Stimulated activated CD4-positive, alpha-beta T cell treated with anti-CD3 and anti-CD28 coated beads, Interleukin-2, amount 100 ng/mL, for 48 hours (primary cell): Measurements from ENCODE around the gene DUSP9.

Source experiments
- DNase-seq, 2 donors: peaks; one replicate each; pipeline ENCODE4 v3.0.0-alpha.2; 2020

The DUSP9 gene

DNA sequence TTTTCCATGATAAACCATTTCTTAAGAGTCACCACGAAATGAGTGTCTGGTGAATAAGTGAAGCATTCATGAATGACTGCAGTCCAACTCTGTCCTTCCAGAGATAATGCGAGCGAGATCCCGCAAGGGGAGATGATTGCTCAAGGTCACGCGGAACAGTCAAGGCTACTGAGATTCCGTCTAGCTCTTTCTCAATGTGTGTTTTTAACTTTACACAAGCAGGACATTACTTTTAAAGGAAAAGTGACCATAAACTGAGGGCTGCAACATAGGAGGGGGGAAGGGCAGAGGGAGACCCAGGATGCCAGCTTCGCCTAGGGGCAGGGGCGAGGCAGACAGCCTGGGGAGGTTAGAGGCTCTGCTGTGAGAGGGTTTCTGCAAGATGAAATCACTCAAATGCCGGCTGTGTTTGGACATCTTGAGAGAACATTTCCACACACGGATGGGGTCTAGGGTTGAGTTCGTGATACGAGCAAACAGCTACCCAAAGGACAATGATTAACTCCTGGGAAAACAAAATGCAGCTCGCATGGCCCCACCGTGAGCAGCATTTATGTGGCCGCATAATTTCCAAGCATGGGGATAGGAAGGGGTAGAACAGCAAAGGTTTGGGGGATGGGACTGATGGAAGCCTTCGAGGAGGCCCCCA is 24.2 kb upstream of the DUSP9 start:
- no peak for DNase-seq

DNA sequence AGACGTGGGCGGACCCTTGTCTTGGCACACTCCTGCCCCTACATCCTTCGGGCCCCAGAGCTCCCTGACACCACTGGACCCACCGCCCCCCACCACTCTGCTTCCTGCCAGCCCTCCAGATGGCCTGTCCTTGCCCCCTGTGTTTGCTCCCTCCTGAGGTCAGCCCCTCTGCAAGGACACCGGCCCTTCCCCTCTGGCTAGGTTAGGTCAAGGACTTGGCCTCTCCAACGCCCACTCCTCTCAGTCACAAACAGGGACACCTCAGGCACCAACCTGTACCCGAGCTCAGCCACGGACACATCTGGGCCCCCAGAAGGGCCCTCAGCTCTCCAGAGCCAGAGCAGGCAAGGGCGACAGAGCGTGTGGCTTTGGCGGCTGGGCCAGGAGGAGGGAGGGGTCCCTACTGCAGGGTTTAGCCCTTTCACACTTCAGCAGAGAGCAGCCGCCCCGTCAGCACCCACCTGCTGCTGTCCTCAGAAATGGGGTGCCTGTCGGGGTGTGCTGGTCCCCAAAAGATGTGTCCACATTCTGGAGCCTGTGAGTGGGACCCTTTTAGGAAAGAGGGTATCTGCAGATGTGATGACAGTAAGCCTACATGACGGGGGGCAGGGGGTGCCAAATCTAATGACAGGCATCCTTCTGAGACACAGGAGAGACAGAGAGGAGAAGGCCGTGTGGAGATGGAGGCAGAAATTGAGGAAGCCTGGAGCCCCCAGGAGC is 23.5 kb upstream of the DUSP9 start:
- no peak for DNase-seq

DNA sequence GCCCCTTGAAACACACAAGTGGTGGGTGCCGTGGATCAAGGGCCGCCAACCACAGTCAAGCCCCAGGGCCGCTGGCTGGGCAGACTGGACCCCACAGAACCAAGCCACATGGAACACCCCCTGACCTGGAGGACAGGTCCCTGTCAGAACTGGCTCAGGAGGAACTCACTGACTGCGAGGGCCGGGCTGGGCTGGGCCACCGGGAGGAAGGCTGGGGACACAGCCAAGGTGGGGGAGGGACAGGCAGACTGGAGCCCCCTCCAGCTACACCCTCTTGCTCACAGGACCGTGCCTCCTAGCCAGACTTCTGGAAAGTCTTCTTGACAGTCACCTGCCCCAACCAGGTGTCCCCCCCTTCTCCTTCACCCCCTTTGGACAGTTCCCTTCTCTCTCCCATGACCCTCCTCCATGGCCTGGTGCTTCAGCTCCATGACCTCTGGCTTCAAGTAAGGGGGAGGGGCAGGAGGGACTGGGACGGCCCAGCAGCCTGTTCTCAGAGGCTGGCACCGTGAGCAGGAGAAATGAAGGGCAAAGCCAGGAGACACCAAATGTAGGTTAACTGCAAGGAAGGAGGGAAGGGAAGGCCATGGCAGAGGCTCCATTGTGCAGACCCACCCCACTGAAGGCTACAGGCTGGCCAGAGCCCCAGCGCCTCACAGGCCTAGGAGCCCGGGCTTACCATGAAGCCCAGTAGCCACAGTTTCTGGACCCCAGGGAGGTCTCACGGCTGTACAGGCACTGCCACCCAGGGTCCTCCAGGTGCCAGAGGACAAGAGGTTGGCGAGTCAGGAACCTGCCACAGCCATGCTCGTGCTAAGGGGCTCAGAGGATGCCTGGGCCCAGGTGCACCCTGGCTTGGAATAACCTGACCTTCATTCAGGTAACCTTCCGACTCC is 22.6 kb upstream of the DUSP9 start:
- no peak for DNase-seq

DNA sequence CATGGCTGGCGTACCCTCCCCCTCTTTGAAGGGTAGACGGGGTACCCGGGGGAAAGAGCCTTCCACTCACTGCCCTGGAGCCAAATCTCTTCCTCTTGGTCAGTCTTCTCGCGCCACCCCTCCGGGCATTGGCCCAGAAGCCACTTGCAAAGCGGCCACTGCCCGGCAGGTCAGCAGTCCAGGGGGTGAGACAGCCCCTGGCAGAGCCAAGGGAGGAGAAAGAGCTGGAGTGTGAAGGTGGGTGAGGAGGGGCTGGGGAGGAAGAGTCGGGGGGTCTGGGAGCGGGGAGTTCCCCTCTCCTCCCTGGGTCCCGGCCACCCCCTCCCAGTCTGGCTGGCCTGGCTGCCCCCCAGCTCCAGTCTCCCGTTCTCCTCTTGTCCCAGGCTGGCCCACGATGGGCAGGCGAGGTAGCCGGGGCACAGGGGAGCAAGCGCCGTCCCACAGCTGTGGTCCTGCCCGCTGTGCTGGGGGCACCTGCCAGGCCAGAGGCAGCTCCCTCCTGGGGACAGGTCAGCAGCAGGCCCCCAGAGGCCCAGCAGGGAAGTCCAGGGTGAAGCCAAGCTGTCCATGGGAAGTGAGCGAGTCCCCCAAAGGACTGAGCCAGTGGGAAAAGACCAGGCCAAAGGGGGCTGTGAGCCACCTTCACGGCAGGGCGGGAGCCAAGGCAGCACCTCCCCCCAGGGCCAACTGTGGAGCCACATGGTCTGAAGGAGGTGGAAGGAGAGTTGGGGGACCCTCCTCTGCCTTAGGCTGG is 21.6 kb upstream of the DUSP9 start:
- DNase-seq, result no peak

DNA sequence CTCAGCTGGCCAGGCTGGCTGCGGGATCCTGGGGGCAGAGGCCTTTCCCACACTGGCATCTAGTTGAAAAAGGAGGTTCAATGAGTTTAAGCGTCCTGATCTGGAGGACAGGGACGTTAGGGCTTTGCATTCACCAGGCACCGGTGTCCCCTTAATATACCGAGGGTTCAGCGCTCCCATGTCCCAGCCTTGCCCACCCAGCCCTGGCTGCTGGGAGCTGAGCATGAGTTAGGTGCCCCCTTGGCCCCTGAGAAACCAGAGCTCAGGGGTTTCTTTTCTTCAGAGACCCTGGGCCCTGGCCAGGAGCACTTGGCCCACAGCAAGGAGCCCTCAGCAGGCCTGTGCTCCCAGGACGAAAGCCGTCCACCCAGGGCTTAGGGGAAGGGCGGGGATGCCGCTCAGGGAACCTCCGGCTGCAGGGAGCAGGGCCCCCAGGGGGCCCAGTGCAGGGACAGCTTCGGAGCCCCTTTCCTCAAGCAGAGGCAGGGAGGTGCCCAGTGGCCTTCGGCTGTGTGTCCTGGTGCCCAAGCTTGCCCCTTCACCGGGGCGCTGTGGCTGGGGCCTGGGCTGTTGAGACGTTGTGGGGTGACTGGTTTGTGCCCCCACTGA is 20.9 kb upstream of the DUSP9 start:
- DNase-seq, result no peak

DNA sequence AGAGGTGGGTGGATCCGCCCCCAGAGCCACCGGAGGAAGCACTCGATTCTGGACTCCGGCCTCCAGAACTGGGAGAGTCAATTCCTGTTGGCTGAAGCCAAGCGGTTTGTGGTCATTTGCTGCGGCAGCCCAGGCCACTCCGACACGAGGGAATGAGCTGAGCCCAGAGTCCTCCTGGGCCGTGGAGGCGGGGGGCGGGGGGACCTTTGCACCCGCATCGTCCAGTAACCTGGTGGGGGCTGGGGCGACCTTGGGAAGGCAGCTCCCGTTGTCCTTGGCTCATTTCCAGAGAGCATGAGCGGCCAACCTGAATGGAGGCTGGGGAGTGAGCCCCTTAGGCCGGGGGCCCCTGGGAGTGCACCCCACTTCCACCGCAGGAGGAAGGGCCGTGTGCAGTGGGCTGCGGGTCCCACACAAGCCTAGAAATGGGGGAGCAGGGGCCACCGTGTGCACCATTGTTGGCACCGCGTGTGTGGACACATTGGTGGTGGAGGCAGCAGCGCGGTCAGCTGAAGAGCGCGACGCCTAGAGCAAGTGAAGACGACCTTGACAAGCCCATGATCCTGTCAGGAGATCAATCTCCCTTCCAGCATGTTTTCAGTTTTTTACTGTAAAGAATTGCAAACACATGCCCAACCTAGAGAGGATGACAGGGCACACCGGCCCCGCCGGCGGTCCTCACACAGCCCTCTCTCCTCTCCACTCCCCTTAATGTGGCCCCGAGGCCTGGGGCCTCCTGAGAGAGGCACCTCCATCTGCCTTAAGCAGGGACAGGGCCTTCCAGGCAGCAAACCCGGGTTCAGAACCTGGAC is 19.9 kb upstream of the DUSP9 start:
- DNase-seq, result no peak

DNA sequence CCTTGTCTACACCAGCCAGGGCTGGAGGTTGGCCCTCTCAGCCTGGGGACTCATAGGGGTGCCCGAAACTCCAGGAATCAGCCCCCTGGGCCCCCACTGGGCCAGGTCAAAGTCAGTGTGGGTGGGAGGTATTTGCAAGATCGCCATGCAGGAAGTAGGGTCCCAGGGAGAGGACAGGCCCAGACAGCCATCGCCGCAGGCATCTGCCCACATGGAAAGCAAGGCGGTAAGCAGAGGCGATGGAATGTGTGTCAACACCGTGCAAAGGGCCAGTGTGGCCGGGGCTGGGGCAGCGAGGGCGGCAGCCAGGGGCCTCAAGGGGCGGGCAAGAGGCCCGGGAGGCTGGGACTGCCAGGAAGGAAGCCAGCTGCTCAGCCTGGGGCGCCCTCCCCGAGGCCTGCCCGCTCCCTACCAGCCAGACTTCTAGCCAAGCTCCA is 19.3 kb upstream of the DUSP9 start:
- no peak for DNase-seq

DNA sequence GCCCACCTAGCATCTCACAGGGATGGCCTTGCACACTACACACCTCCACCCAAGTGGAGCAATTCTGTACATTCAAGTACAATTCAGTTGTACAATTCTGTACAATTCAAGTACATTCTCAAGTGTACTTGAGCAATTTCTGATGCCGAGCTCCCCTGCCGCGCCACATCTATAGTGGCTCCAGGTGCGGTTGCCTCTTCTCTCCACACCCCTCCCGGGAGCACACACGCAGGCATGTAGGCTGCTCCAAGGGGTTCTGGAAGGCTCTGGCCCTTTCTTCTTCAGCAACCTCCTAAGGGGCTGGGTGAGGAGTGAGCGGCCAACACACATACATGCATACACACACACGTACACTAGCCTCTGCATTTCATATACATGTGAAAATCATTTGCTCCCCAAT is 18.9 kb upstream of the DUSP9 start:
- DNase-seq, result no peak

DNA sequence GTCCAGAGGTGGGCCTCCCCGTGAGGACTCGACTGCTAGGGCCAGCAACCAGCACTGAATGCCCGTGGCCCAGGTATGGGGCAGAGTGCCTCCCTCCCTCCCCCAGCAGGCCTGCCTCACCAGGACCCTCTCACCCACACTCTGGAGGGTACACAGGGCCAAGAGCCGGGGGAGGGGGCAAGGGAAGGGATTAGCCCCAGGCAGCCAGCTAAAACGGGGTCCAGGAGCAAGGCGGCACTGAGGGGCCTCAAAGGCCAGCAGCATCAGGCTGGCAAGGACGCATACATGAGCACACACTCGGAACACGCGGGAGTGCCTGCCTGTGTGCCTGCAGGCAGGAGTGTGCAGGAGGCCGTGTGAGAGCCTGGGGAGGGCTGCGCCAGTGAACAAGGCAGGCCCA is 18.3 kb upstream of the DUSP9 start:
- DNase-seq, result no peak

DNA sequence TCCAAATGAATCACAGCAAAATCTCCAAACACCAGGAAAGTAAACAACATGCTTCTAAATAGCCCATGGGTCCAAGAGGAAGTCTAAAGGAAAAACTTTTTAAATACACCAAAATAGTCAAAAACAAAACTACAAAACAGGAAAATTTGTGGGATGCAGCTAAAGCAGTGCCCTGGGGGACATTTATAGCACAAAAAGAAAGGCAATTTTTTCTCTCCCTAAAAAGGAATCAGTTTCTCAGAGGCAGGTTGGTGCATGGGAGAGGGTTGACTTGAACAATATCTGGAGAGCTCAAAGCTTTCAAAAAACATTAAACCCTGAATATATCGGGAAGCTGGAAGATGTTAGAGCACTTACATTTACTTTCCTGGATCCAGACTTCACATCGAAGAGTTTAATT is 15.7 kb upstream of the DUSP9 start:
- DNase-seq, result no peak

DNA sequence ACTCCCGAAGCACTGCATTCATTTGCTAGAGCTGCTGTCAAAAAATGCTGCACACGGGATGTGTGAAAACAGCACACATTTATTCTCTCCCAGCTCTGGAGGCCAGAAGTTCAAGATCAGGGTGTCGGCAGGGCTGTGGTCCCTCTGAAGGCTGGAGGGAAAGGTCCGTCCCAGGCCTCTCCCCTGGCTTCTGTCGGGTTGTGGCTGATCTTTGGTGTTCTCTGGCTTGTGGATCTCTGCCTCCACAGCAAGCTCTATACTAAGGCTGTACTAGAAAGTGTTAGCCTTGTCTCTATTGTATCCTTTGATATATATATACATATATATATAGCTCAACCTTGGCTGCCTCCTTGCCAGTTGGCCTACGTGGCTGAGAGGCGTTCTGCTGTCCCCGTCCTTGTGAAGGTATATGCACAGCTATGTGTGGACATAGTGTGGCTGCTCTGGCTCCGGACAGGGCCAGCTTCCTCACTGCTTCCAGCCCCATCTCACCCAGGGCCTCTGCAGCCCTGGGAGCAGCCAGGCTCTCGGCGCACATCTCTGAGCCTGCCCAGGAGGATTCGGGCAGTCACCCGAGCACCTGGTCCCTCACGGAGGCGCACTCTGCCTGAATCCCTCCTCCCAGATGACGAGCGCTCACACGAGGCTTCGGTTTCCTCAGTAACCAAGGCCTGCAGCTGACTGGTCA is 15.0 kb upstream of the DUSP9 start:
- DNase-seq, result no peak

DNA sequence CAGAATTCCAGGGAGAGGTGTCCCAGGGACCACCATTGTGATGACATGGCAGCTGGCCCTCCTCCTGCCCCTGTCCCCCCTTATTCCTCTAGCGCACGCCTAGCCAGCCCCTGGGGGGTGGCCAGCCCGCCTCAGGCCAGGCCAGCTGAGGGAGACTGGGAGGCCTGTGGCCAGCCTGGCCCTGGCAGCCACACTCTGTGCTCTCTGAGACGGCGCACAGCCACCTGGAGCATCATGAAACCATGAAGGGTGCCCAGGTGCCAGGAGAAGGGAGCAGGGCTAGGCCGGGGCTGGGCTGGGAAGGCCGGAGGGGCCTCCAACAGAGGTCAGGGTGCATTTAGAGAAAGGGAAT is 14.4 kb upstream of the DUSP9 start:
- DNase-seq, result no peak

DNA sequence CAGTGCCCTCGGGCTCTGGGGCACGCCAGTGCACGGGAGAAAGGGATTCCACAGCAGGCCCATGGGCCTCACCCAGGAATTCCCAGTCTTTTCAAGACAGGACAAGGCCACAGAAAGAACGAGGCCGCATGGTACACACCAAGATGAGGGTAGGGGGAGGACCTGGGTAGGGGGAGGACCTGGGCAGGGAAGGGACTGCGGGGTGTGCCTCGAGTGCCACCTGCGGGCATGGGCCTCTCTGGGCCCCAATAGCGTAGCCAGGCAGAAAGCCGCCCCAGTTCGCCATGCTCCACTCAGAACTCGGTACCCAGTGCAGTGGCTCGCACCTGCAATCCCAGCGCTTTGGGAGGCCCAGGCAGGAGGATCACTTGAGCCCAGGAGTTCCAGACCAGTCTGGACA is 14.0 kb upstream of the DUSP9 start:
- DNase-seq, result no peak

DNA sequence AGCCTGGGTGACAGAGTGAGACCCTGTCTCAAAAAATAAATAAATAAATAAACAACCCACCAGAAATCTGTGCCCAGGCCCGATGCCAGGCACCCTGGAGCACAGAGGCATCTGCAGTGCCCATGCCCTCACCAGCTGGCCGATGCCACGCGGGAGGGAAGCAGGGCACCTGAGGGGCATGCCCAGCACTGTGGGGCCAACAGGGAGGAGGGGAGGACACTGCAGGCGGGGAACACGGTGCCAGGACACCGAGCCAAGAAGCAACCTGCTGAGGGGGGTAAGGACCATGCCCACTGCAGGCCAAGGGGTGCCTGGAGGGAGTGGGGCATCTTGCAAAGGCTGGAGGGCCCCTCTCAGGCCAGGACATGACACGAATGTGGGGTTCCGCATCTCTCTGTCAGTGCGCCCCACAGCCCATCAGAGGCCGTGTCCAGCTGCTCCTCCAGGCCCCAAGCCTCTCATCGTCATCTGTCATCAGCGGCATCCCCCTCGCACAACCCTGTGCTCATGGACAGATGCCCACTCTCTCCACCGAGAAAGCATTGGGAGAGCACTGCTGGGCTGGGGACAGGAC is 13.3 kb upstream of the DUSP9 start:
- no peak for DNase-seq

DNA sequence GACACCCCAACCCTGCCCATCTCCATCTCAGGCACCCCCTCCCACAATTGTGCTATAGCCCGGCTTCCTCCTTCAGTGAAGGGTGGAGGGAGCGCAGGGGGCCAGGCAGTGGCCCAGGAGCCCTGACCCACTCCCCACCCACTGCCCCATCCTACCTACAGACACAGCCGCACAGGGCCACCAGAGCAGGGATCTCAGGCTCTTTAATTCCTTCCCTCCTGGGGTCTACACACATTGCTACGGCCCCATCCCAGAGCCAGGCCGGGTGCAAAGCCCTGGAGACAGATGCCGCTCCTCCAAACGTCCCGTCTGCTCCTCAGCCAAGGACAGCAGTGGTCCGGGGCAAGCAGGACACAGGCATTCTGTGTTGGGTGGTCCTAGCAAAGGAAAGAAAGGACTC is 12.8 kb upstream of the DUSP9 start:
- DNase-seq, result no peak

DNA sequence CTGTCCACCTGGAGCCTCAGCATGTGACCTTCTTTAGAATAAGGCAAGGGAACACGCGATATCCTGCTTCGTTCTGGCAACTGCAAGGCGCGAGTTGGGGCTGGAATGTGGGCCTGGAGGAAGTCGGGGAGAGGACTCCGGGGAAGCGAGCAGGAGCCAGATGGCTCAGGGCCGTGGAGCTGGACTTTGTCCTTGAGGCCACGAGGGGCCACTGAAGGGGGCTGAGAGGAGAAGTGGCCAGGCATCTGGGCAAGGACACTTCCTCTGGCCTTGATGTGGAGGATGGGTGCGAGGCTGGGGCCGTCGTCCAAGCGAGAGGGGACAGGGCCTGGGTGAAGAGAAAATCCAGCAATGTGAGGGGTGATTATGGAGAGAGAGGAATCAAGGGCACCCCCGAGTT is 12.2 kb upstream of the DUSP9 start:
- no peak for DNase-seq

DNA sequence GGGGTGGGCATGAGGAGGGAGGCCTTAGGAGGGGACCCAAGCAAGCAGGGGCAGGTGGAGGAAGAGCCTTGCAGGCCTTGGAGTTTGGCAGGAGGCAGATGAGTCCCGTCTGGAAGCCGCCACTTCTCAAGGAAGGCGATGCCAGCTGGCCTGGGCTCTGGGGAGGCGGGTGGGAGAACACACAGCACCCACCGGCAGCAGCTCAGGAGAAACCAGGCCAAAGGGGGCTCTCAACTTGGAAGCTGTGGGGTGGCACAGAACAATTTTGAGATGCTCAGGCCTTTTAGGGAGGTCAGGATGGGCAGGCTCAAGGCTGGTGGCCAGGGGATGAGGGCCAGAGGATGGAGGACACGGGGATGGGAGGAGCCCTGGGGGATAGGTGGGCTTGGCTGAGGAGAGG is 11.6 kb upstream of the DUSP9 start:
- DNase-seq, result no peak

DNA sequence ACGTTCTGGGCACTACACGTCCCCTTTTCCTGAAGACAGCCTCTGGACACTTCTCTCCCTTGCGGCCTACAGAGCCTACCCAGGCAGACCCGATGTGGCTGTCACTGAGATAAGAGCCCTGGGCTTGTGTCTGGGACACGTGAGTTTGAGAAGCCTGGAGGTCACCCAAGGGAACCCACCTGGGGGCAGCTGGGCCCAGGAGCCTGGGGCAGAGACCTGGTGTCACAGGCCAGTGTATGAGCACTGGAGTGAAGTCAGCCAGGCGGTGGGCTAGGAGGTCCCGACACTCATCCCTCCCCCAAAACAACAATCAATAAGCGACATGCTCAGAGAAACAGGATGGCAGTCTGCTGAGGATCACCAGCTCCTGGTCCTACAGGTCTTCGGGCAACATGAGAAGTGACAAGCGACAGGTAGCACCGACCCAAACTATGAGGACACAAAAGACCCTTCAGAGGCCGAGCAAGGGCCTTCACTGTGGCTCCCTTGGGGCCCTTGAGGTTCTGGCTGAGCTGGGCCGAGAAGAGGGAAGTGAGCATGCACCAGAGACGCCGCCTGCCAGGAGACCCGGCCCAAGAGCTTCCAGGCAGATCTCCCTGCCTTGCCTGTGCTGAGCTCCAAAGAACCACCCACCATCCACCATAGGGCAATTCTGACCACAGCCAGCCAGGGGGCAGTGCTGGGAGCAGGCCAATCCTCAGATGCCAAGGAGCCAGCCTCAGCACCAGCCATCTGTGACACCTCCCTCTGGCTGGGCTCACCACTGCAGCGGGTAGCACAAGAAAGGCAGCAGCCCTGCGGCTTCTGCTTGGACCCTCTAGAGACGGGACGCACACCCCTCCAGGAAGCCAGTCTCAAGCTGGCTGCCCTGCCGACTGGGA is 11.0 kb upstream of the DUSP9 start:
- no peak for DNase-seq

DNA sequence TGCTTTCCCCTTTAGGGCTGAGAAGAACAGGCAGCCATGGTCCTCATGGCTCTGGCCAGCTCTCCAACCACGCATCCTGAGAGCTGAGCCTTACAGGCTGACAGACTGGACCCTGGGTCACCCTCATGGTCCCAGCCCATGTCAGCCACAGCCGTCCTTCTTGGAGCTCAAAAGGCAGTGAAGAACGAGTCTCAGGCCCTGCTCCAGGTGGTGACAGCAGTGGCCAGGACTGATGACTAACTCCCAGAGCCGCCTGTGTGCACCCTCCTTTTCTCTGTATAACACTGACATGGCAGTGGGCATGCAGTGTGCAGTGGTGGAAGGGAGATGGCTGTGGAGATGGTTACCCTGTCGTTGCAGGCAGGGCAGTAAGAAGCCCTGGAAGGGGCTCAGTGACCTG is 10.3 kb upstream of the DUSP9 start:
- no peak for DNase-seq
